ENCODE data around the gene NDUFA9. TPM values are rescaled to one million over a fixed set of nuclear protein-coding genes. Genes with fewer than 3 reads are reported as not detected.

NDUFA9 gene
- total RNA-seq, 2 experiments from 2014 or later: 77.2 to 79.2 TPM

DNA sequence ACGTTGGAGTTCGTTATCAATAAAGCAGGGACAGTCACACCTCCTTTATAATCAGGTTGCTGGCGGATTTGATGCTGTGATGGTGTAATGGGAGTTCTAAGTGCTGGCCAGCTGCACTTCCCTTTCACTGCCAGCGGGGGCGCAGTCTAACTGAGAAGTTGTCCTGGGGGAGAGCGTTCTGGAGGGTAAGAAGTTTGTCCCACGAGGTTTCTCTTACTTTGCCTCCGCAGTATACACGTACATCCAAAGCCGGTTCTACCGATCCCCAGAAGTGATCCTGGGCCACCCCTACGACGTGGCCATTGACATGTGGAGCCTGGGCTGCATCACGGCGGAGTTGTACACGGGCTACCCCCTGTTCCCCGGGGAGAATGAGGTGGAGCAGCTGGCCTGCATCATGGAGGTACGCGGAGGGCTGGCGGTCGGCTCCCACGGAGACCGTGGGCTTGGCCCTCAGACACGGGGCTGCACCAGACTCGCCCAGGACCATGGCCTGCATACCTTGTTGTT, 44.2 kb upstream of the NDUFA9 start:
- Mint-ChIP-seq H3K9me3 (no peaks in the 10 kb centered on the region), H3K36me3 (ENCODE audit: low read depth) (peaks cover 24% of the 10 kb centered on the region), H3K4me3 (peak overlapping the region; percentile 89), H3K27ac (peak overlapping the region; percentile 80), H3K27me3 (peaks cover 7% of the 10 kb centered on the region), H3K4me1 (ENCODE audit: low read depth) (peaks cover 40% of the 10 kb centered on the region)
- Histone ChIP-seq H3K4me3 (ENCODE audit: low read length) (peak overlapping the region; percentile 72), H3K4me1 (ENCODE audit: insufficient read depth, low read length) (peaks cover 4% of the 10 kb centered on the region), H3K36me3 (ENCODE audit: insufficient read depth, low read length) (peaks cover 3% of the 10 kb centered on the region), H3K27me3 (ENCODE audit: control insufficient read depth in 1 of 2, insufficient read depth in 2 of 2, low read length in 2 of 2) (no peaks in the 10 kb centered on the region), H3K27ac (ENCODE audit: low read depth in 1 of 2, low read length in 2 of 2) (no peak overlapping the region), H3K9me3 (ENCODE audit: control insufficient read depth in 1 of 2, insufficient read depth in 1 of 2, low read length in 2 of 2) (no peaks in the 10 kb centered on the region)
- POLR2A ChIA-PET: interaction anchor here (2.2 kb wide), 1 partner anchor 44 kb away, joined by 12 read pairs; the partner anchor contains the start of genes AKAP3 and NDUFA9
- ATAC-seq (ENCODE audit: poor library complexity): peak; percentile 96
- TF ChIP-seq, protein P1, sequence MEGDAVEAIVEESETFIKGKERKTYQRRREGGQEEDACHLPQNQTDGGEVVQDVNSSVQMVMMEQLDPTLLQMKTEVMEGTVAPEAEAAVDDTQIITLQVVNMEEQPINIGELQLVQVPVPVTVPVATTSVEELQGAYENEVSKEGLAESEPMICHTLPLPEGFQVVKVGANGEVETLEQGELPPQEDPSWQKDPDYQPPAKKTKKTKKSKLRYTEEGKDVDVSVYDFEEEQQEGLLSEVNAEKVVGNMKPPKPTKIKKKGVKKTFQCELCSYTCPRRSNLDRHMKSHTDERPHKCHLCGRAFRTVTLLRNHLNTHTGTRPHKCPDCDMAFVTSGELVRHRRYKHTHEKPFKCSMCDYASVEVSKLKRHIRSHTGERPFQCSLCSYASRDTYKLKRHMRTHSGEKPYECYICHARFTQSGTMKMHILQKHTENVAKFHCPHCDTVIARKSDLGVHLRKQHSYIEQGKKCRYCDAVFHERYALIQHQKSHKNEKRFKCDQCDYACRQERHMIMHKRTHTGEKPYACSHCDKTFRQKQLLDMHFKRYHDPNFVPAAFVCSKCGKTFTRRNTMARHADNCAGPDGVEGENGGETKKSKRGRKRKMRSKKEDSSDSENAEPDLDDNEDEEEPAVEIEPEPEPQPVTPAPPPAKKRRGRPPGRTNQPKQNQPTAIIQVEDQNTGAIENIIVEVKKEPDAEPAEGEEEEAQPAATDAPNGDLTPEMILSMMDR (IDR thresholded peaks at IDR 0.05): peak; percentile 99
- peak; percentile 65 to 88 (median 70) for DNase-seq
- CTCF ChIA-PET: interaction anchor here (0.6 to 2.6 kb wide), 15 partner anchors 9 to 110 kb away, joined by 3 to 27 read pairs (median 4); partner anchors contain the start of genes AKAP3, NDUFA9 and RAD51AP1
- intact Hi-C loops (cut with DNase I, micrococcal nuclease): loop anchor here (1.0 to 5.0 kb wide), 3 partner anchors 43 to 154 kb away; partner anchors contain the start of genes AKAP3 (in 2 of the 2) and NDUFA9 (in 2 of the 2)

DNA sequence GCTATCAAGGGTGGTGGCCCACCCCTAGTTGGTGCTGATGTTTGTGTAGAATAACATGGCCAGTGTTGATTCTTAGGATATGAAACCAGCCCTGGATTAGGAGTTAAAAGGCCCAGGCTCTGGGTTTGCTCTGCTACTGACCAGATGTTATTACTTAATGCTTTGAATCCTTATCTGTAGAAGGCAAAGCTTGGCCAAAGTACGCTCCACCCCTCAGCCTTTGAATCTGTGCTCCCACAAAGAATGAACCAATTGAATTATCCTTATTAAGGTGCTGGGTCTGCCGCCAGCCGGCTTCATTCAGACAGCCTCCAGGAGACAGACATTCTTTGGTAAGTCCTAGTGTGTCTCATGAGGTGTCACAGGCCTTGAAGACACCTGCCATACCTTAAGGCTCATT, 41.9 kb upstream of the NDUFA9 start:
- no peaks in the 10 kb centered on the region for H3K27me3 ChIP-seq (ENCODE audit: control insufficient read depth in 1 of 2, insufficient read depth in 2 of 2, low read length in 2 of 2)
- Mint-ChIP-seq H3K27ac (no peak overlapping the region), H3K27me3 (peaks cover 7% of the 10 kb centered on the region), H3K4me1 (ENCODE audit: low read depth) (peaks cover 40% of the 10 kb centered on the region), H3K4me3 (peak overlapping the region; percentile 74), H3K36me3 (ENCODE audit: low read depth) (peaks cover 47% of the 10 kb centered on the region), H3K9me3 (no peaks in the 10 kb centered on the region)
- TF ChIP-seq, protein P1 (IDR thresholded peaks at IDR 0.05): no peak
- ChIA-PET CTCF (no interaction called here), POLR2A (no interaction called here)
- H3K27ac ChIP-seq (ENCODE audit: low read depth in 1 of 2, low read length in 2 of 2): no peak overlapping the region
- ATAC-seq (ENCODE audit: poor library complexity) (no peak), DNase-seq (no peak)
- intact Hi-C loops (cut with DNase I, micrococcal nuclease): loop anchor here in 1 of 2 experiments (5.0 kb wide), 1 partner anchor 40 kb away; the partner anchor contains the start of genes AKAP3 and NDUFA9
- H3K4me1 ChIP-seq (ENCODE audit: insufficient read depth, low read length): peaks cover 4% of the 10 kb centered on the region
- H3K36me3 ChIP-seq (ENCODE audit: insufficient read depth, low read length): peaks cover 19% of the 10 kb centered on the region
- H3K9me3 ChIP-seq (ENCODE audit: control insufficient read depth in 1 of 2, insufficient read depth in 1 of 2, low read length in 2 of 2): no peaks in the 10 kb centered on the region
- no peak overlapping the region for H3K4me3 ChIP-seq (ENCODE audit: low read length)

DNA sequence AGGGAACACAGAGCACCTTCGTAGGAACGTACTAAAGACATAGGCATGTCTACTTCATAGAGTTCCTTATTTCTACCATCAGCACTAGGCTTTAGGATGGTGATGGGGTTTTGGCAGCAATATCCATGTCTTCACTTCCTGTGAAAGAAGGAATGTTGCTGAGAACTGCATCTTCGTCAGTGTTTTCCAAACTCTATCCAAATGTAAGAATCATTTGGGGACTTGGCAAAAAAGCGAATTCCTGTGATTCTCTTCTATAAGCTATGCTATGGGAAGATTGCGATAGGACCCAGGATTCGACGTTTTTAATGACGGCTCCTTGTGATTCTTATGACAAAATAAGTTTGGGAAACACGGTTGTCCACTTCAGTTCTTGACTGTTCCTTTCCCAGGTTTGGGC, 39.8 kb upstream of the NDUFA9 start:
- no peaks in the 10 kb centered on the region for H3K27me3 Mint-ChIP-seq
- H3K27me3 ChIP-seq (ENCODE audit: control insufficient read depth in 1 of 2, insufficient read depth in 2 of 2, low read length in 2 of 2): no peaks in the 10 kb centered on the region
- ATAC-seq (ENCODE audit: poor library complexity) (no peak), DNase-seq (no peak)
- ChIA-PET CTCF (no interaction called here), POLR2A (no interaction called here)
- H3K36me3 ChIP-seq (ENCODE audit: insufficient read depth, low read length): peaks cover 33% of the 10 kb centered on the region
- H3K36me3 Mint-ChIP-seq (ENCODE audit: low read depth): peaks cover 63% of the 10 kb centered on the region
- no peaks in the 10 kb centered on the region for H3K9me3 ChIP-seq (ENCODE audit: control insufficient read depth in 1 of 2, insufficient read depth in 1 of 2, low read length in 2 of 2)
- no peak overlapping the region for H3K27ac Mint-ChIP-seq
- intact Hi-C loops (cut with DNase I, micrococcal nuclease): loop anchor here in 1 of 2 experiments (5.0 kb wide), 1 partner anchor 38 kb away; the partner anchor contains the start of genes AKAP3 and NDUFA9
- TF ChIP-seq, protein P1 (IDR thresholded peaks at IDR 0.05): no peak
- H3K4me1 Mint-ChIP-seq (ENCODE audit: low read depth): peaks cover 40% of the 10 kb centered on the region
- H3K4me3 Mint-ChIP-seq: no peak overlapping the region
- no peak overlapping the region for H3K27ac ChIP-seq (ENCODE audit: low read depth in 1 of 2, low read length in 2 of 2)
- peaks cover 4% of the 10 kb centered on the region for H3K4me1 ChIP-seq (ENCODE audit: insufficient read depth, low read length)
- H3K9me3 Mint-ChIP-seq: no peaks in the 10 kb centered on the region
- no peak overlapping the region for H3K4me3 ChIP-seq (ENCODE audit: low read length)

All from CD4-positive, alpha-beta T cell (primary cell).